GM12878 (cell line): ENCODE results near the gene SRPK2. TPM values are rescaled to one million over a fixed set of nuclear protein-coding genes. Genes with fewer than 3 reads are reported as not detected.

Experiments used
- BHLHE40 ChIP-seq, 2 experiments: fragments of 450-650 bp in 1 of 2; IDR thresholded peaks; 2 replicates each; pipeline ENCODE4 v1.6.1; 2011 to 2017; ENCODE audit warnings: low read depth in 2 of 2, borderline replicate concordance in 1 of 2, improper control_type of control experiment in 1 of 2, low read length in 1 of 2, mild to moderate bottlenecking in 1 of 2
- CREB1 ChIP-seq: IDR thresholded peaks from 2 replicates; pipeline ENCODE4 v1.6.1; 2012; ENCODE audit warnings: low read depth, mild to moderate bottlenecking, inconsistent platforms
- DPF2 ChIP-seq: fragments of 450-650 bp; IDR thresholded peaks from 2 replicates; pipeline ENCODE4 v1.6.1; 2017; ENCODE audit warnings: mild to moderate bottlenecking
- GATAD2B ChIP-seq: fragments of 450-650 bp; conservative IDR thresholded peaks from 2 replicates; pipeline ENCODE4 v1.6.1; 2017; ENCODE audit warnings: low read depth, mild to moderate bottlenecking, moderate library complexity
- IKZF1 ChIP-seq: fragments of 450-650 bp; conservative IDR thresholded peaks from 2 replicates; pipeline ENCODE4 v1.6.1; 2017; ENCODE audit warnings: antibody characterized with exemption, mild to moderate bottlenecking
- IKZF2 ChIP-seq, 2 experiments: fragments of 450-650 bp; IDR thresholded peaks; 2 replicates each; pipeline ENCODE4 v1.6.1; 2017; ENCODE audit warnings: mild to moderate bottlenecking in 2 of 2, moderate library complexity in 2 of 2
- NFIC ChIP-seq: IDR thresholded peaks from 2 replicates; pipeline ENCODE4 v1.6.1; 2012; ENCODE audit warnings: low read depth, mild to moderate bottlenecking, inconsistent platforms, low read length, moderate library complexity
- RAD51 ChIP-seq: fragments of 450-650 bp; IDR thresholded peaks from 2 replicates; pipeline ENCODE4 v1.6.1; 2016; ENCODE audit warnings: moderate library complexity, mild to moderate bottlenecking, inconsistent platforms
- RELB ChIP-seq: fragments of 450-650 bp; IDR thresholded peaks from 2 replicates; pipeline ENCODE4 v1.6.1; 2017; ENCODE audit warnings: low read depth, mild to moderate bottlenecking, moderate library complexity
- RUNX3 ChIP-seq: IDR thresholded peaks from 2 replicates; pipeline ENCODE4 v1.6.1; 2012; ENCODE audit warnings: low read length, inconsistent platforms
- STAT3 ChIP-seq: IDR thresholded peaks from 2 replicates; pipeline ENCODE4 v1.6.1; 2011; ENCODE audit warnings: low read depth, low read length, improper control_type of control experiment
- TAF1 ChIP-seq: IDR thresholded peaks from 2 replicates; pipeline ENCODE4 v1.6.1; 2011; ENCODE audit warnings: mild to moderate bottlenecking, low read depth, low read length, borderline replicate concordance
- TARDBP ChIP-seq: IDR thresholded peaks from 2 replicates; pipeline ENCODE4 v1.6.1; 2016; ENCODE audit warnings: borderline replicate concordance
- TBL1XR1 ChIP-seq: IDR thresholded peaks from 2 replicates; pipeline ENCODE4 v1.6.1; 2012; ENCODE audit warnings: low read depth, low read length, improper control_type of control experiment
- TCF7 ChIP-seq: IDR thresholded peaks from 2 replicates; pipeline ENCODE4 v1.6.1; 2014; ENCODE audit warnings: antibody characterized with exemption, borderline replicate concordance
- polyA plus RNA-seq, 11 experiments: library from polyadenylated mRNA; depleted of rRNA in 4 of 11; unstranded in 6 of 11; stranded (reverse) in 5 of 11; fragments of >200 nt; fragmentation: Nextera tagmentation in 4 of 11; fragmentation: Illumina TruSeq in 1 of 11; extraction: Ambion mirVana in 4 of 11; extraction: Trizol in 1 of 11; gene quantifications; 1 replicate in 1 of 11; 2 replicates in 10 of 11; pipeline versions ENCODE4 v1.2.1 to v1.2.3, GENCODE V29; 2011 to 2016; ENCODE audit warnings: inconsistent platforms in 2 of 11, missing spikeins in 2 of 11, low read depth in 1 of 11
- total RNA-seq, 4 experiments: library from RNA; depleted of rRNA in 3 of 4; stranded (reverse); fragments of >200 nt in 3 of 4; fragmentation: Illumina TruSeq in 1 of 4; extraction: Trizol in 1 of 4; gene quantifications; 2 replicates each; pipeline versions ENCODE4 v1.2.1 to v1.2.3, GENCODE V29; 2013 to 2021
- TF ChIP-seq, protein P1 (sequence below), 3 experiments: IDR thresholded peaks in 2 of 3; conservative IDR thresholded peaks in 1 of 3; 2 replicates each; pipeline ENCODE4 v1.5.1; 2011; ENCODE audit warnings: low read depth in 3 of 3, low read length in 3 of 3, mild to moderate bottlenecking in 3 of 3, control low read depth in 2 of 3, moderate library complexity in 2 of 3, inconsistent platforms in 1 of 3, mixed read lengths in 1 of 3; ENCODE audit not compliant: control insufficient read depth in 2 of 3, insufficient read depth in 1 of 3; ENCODE audit errors: extremely low read depth in 1 of 3
- TF ChIP-seq, protein P2 (sequence below): fragments of 450-650 bp; IDR thresholded peaks from 2 replicates; pipeline ENCODE4 v1.6.1; 2017; ENCODE audit warnings: mild to moderate bottlenecking, moderate library complexity
- TF ChIP-seq, protein P3 (sequence below): fragments of 450-650 bp; IDR thresholded peaks from 2 replicates; pipeline ENCODE4 v1.6.1; 2016; ENCODE audit warnings: mild to moderate bottlenecking
- TF ChIP-seq, protein P4 (sequence below): IDR thresholded peaks from 2 replicates; pipeline ENCODE4 v1.6.1; 2011; ENCODE audit warnings: low read depth, mild to moderate bottlenecking, low read length, moderate library complexity, borderline replicate concordance; ENCODE audit errors: extremely low read depth

The SRPK2 gene
- total and polyA plus RNA-seq, 10 of the 15 experiments (the other 5 are each of a cell fraction or from before 2014, with no cell fraction given): 13.2 to 32.8 (median 24.5) TPM

DNA sequence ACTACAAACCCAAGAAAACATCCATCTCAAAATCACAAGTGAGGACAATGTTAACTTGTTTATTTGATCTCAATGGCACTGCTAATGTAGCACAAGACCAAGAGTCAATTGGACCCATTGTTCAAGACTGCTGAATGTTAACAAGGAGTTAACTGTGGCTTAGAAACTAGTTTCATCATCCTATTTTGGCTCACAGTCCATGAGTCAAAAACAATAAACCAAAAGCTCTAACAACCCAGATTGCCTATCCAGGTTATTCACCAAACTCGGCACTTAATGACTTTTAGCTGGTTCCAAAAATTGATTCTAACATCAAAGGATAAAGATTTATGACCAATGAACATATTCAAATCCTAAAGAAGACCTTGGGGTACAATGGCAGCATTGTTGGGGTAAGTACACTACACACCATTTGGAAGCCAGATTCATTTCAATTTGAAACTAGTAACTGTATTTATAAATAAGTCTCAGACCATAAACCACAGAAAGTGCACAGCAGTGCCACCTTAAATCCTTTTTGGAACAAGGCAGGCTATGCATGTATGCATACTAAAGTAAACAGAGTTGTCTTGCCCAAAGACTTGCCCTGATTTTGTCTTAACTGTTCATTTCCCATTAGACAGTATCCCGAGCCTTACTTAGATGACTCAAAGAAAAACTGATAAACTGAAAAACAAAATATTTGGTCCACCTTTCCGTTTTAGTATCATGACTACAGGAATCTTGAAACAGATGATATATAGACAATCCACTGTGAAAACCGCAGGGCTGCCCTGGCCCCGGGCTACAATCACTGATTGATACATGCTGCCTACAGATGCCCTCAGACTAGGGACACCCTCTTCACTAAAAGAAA lies 84.5 kb downstream of the SRPK2 start (continued):
- TF ChIP-seq TBL1XR1: 0 out of 2 replicates have a peak, but pooled peaks have one; percentile 26
- TF ChIP-seq RELB: peak; percentile 62
- no peak for TF ChIP-seq STAT3
- TF ChIP-seq RAD51: peak; percentile 15; the same call in 1 of the 2 replicates
- no peak for TF ChIP-seq TARDBP
- peak in 1 of 2 experiments; percentile 27; a peak in 1 of 4 replicates for TF ChIP-seq BHLHE40 (IDR thresholded peaks at IDR 0.05; ENCODE audit: borderline replicate concordance in 1 of 2, low read depth in 2 of 2, low read length in 1 of 2)
- peak; percentile 71 for TF ChIP-seq IKZF1
- peak; percentile 85 for TF ChIP-seq NFIC
- TF ChIP-seq DPF2: 0 out of 2 replicates have a peak, but pooled peaks have one; percentile 13
- TF ChIP-seq CREB1: 0 out of 2 replicates have a peak, but pooled peaks have one; percentile 5
- TF ChIP-seq, protein P1, sequence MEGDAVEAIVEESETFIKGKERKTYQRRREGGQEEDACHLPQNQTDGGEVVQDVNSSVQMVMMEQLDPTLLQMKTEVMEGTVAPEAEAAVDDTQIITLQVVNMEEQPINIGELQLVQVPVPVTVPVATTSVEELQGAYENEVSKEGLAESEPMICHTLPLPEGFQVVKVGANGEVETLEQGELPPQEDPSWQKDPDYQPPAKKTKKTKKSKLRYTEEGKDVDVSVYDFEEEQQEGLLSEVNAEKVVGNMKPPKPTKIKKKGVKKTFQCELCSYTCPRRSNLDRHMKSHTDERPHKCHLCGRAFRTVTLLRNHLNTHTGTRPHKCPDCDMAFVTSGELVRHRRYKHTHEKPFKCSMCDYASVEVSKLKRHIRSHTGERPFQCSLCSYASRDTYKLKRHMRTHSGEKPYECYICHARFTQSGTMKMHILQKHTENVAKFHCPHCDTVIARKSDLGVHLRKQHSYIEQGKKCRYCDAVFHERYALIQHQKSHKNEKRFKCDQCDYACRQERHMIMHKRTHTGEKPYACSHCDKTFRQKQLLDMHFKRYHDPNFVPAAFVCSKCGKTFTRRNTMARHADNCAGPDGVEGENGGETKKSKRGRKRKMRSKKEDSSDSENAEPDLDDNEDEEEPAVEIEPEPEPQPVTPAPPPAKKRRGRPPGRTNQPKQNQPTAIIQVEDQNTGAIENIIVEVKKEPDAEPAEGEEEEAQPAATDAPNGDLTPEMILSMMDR (IDR thresholded peaks at IDR 0.05 in 2 of 3, conservative IDR thresholded peaks at IDR 0.05 in 1 of 3; ENCODE audit: control insufficient read depth in 2 of 3, extremely low read depth in 1 of 3, insufficient read depth in 1 of 3, low read depth in 3 of 3, low read length in 3 of 3): no peak
- TF ChIP-seq, protein P2, sequence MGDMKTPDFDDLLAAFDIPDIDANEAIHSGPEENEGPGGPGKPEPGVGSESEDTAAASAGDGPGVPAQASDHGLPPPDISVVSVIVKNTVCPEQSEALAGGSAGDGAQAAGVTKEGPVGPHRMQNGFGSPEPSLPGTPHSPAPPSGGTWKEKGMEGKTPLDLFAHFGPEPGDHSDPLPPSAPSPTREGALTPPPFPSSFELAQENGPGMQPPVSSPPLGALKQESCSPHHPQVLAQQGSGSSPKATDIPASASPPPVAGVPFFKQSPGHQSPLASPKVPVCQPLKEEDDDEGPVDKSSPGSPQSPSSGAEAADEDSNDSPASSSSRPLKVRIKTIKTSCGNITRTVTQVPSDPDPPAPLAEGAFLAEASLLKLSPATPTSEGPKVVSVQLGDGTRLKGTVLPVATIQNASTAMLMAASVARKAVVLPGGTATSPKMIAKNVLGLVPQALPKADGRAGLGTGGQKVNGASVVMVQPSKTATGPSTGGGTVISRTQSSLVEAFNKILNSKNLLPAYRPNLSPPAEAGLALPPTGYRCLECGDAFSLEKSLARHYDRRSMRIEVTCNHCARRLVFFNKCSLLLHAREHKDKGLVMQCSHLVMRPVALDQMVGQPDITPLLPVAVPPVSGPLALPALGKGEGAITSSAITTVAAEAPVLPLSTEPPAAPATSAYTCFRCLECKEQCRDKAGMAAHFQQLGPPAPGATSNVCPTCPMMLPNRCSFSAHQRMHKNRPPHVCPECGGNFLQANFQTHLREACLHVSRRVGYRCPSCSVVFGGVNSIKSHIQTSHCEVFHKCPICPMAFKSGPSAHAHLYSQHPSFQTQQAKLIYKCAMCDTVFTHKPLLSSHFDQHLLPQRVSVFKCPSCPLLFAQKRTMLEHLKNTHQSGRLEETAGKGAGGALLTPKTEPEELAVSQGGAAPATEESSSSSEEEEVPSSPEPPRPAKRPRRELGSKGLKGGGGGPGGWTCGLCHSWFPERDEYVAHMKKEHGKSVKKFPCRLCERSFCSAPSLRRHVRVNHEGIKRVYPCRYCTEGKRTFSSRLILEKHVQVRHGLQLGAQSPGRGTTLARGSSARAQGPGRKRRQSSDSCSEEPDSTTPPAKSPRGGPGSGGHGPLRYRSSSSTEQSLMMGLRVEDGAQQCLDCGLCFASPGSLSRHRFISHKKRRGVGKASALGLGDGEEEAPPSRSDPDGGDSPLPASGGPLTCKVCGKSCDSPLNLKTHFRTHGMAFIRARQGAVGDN: no peak
- TF ChIP-seq, protein P3, sequence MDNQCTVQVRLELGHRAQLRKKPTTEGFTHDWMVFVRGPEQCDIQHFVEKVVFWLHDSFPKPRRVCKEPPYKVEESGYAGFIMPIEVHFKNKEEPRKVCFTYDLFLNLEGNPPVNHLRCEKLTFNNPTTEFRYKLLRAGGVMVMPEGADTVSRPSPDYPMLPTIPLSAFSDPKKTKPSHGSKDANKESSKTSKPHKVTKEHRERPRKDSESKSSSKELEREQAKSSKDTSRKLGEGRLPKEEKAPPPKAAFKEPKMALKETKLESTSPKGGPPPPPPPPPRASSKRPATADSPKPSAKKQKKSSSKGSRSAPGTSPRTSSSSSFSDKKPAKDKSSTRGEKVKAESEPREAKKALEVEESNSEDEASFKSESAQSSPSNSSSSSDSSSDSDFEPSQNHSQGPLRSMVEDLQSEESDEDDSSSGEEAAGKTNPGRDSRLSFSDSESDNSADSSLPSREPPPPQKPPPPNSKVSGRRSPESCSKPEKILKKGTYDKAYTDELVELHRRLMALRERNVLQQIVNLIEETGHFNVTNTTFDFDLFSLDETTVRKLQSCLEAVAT: peak; percentile 21; the same call in 1 of the 2 replicates
- TF ChIP-seq GATAD2B: 0 out of 2 replicates have a peak, but pooled peaks have one; percentile 47
- TF ChIP-seq, protein P4, sequence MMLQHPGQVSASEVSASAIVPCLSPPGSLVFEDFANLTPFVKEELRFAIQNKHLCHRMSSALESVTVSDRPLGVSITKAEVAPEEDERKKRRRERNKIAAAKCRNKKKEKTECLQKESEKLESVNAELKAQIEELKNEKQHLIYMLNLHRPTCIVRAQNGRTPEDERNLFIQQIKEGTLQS: no peak
- TF ChIP-seq TAF1: no peak
- peak; percentile 35; the same call in 1 of the 2 replicates for TF ChIP-seq TCF7
- peak; percentile 83 to 84 for TF ChIP-seq IKZF2 (IDR thresholded peaks at IDR 0.05)
- TF ChIP-seq RUNX3: peak; percentile 82
